Right lobe of liver (tissue), 4 donors: ENCODE measurements around the gene DACH1.

Source experiments
- CTCF ChIP-seq, 4 donors: fragments of 200-600 bp in 3 of 4; fragments of 450-650 bp in 1 of 4; IDR thresholded peaks; one replicate each; pipeline versions ENCODE4 v1.5.1 to v1.8.0; 2016 to 2022; ENCODE audit warnings: antibody characterized with exemption in 4 of 4, mild to moderate bottlenecking in 2 of 4
- POLR2A ChIP-seq: fragments of 450-650 bp; IDR thresholded peaks from one replicate; pipeline ENCODE4 v1.6.1; 2017; ENCODE audit warnings: antibody characterized with exemption, mild to moderate bottlenecking
- donor health status: DM: no; HTN: no; CAD: no.
- donor health status: DM: no; HTN: no; CAD: no.
- donor health status: DM: no; HTN: yes; CAD: no.

- TF ChIP-seq POLR2A (no peak), CTCF (IDR thresholded peaks at IDR 0.05) (no peak)
Observed at GRCh38 chr13:71712988-71713653, 153.9 kb downstream of the DACH1 start.
